GM12878 (cell line): ENCODE data around the gene ANKMY1. TPM values are rescaled to one million over a fixed set of nuclear protein-coding genes. Genes with fewer than 3 reads are reported as not detected.
A peak's percentile ranks its signal among the peaks of the same experiment; 100 is the strongest.

ENCODE experiments used
- CEBPZ ChIP-seq: fragments of 150-350 bp; IDR thresholded peaks from 2 replicates; pipeline ENCODE4 v1.6.1; 2016; ENCODE audit warnings: low read depth, low read length
- EP300 ChIP-seq, 2 experiments: fragments of 150-350 bp in 1 of 2; IDR thresholded peaks; 2 replicates each; pipeline ENCODE4 v1.6.1; 2011 to 2012; ENCODE audit warnings: low read depth in 2 of 2, low read length in 2 of 2, borderline replicate concordance in 1 of 2, improper control_type of control experiment in 1 of 2, inconsistent platforms in 1 of 2; ENCODE audit not compliant: control insufficient read depth in 1 of 2
- MEF2B ChIP-seq: fragments of 450-650 bp; IDR thresholded peaks from 2 replicates; pipeline ENCODE4 v1.6.1; 2018; ENCODE audit warnings: mild to moderate bottlenecking, moderate library complexity; ENCODE audit not compliant: partially characterized antibody, poor library complexity, severe bottlenecking
- NFIC ChIP-seq: IDR thresholded peaks from 2 replicates; pipeline ENCODE4 v1.6.1; 2012; ENCODE audit warnings: low read depth, mild to moderate bottlenecking, inconsistent platforms, low read length, moderate library complexity
- NFYB ChIP-seq: IDR thresholded peaks from 2 replicates; pipeline ENCODE4 v1.6.1; 2011; ENCODE audit warnings: low read depth, mild to moderate bottlenecking, low read length, improper control_type of control experiment, moderate library complexity; ENCODE audit not compliant: insufficient read depth
- NKRF ChIP-seq: fragments of 450-650 bp; conservative IDR thresholded peaks from 2 replicates; pipeline ENCODE4 v1.6.1; 2017; ENCODE audit warnings: mild to moderate bottlenecking, moderate library complexity
- PRDM15 ChIP-seq: fragments of 450-650 bp; formaldehyde crosslinking; IDR thresholded peaks from 2 replicates; pipeline ENCODE4 v1.4.0; 2020; ENCODE audit warnings: mild to moderate bottlenecking, moderate library complexity
- SKIL ChIP-seq: fragments of 450-650 bp; IDR thresholded peaks from 2 replicates; pipeline ENCODE4 v1.6.1; 2017; ENCODE audit warnings: mild to moderate bottlenecking, low read depth, inconsistent platforms; ENCODE audit not compliant: poor library complexity, severe bottlenecking
- SP1 ChIP-seq: IDR thresholded peaks from one replicate; pipeline ENCODE4 v1.6.1; 2011; ENCODE audit warnings: low read depth, low read length
- ZBED1 ChIP-seq: IDR thresholded peaks from 2 replicates; pipeline ENCODE4 v1.6.1; 2016; ENCODE audit warnings: borderline replicate concordance
- ZBTB11 ChIP-seq: fragments of 450-650 bp; formaldehyde crosslinking; IDR thresholded peaks from 2 replicates; pipeline ENCODE4 v1.5.0; 2022; ENCODE audit warnings: mild to moderate bottlenecking, missing genetic modification characterization
- polyA plus RNA-seq, 11 experiments: library from polyadenylated mRNA; depleted of rRNA in 4 of 11; unstranded in 6 of 11; stranded (reverse) in 5 of 11; fragments of >200 nt; fragmentation: Nextera tagmentation in 4 of 11; fragmentation: Illumina TruSeq in 1 of 11; extraction: Ambion mirVana in 4 of 11; extraction: Trizol in 1 of 11; gene quantifications; 1 replicate in 1 of 11; 2 replicates in 10 of 11; pipeline versions ENCODE4 v1.2.1 to v1.2.3, GENCODE V29; 2011 to 2016; ENCODE audit warnings: inconsistent platforms in 2 of 11, missing spikeins in 2 of 11, low read depth in 1 of 11
- total RNA-seq, 4 experiments: library from RNA; depleted of rRNA in 3 of 4; stranded (reverse); fragments of >200 nt in 3 of 4; fragmentation: Illumina TruSeq in 1 of 4; extraction: Trizol in 1 of 4; gene quantifications; 2 replicates each; pipeline versions ENCODE4 v1.2.1 to v1.2.3, GENCODE V29; 2013 to 2021

The ANKMY1 gene
- total and polyA plus RNA-seq, 10 of the 15 experiments (the other 5 are each of a cell fraction or from before 2014, with no cell fraction given): 1.1 to 15.3 (median 11.1) TPM

GRCh38 chr2:240557808-240558207, at the start of gene ANKMY1 (continued):
- TF ChIP-seq NFYB (0 out of 2 replicates have a peak, but pooled peaks have one; percentile 27), ZBED1 (no peak), PRDM15 (CRISPR knock-in tag) (no peak), EP300 (IDR thresholded peaks at IDR 0.05; ENCODE audit: borderline replicate concordance in 1 of 2, control insufficient read depth in 1 of 2, low read depth in 2 of 2, low read length in 2 of 2) (no peak), MEF2B (no peak), NKRF (peak; percentile 79), SP1 (no peak), ZBTB11 (CRISPR knock-in tag) (no peak), SKIL (no peak), CEBPZ (no peak), NFIC (no peak)
